Activated T-cell treated with anti-CD3 and anti-CD28 coated beads, Interleukin-2, amount 50 U/mL, for 1 hour (primary cell): ENCODE results near the gene MPPED1.

Experiments used
- DNase-seq: peaks from one replicate; pipeline ENCODE4 v3.0.0-alpha.2; 2020

Gene MPPED1

GRCh38 chr22:43529934-43530333 lies 118.1 kb downstream of the MPPED1 start:
- DNase-seq: no peak

GRCh38 chr22:43530349-43531201 lies 118.8 kb downstream of the MPPED1 start:
- no peak for DNase-seq

DNA sequence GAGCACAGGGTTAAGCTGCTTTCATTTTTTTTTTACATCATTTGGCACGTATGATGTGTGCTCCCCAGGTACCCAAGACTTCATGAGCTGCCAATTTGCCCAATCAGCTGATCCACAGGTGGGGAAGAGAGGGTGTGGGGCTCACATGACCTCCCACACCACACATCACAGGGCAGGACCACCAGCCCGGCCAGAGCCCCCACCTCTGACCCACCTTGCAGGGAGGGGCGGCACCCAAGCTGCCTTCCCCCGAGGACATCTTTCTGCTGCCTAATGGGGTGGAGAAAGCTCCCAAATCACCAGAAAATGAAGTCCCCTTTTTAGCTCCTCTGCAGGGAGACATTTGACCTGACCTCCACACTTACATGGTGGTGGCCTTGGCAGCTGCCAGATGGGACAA lies 119.8 kb downstream of the MPPED1 start:
- DNase-seq: no peak

DNA sequence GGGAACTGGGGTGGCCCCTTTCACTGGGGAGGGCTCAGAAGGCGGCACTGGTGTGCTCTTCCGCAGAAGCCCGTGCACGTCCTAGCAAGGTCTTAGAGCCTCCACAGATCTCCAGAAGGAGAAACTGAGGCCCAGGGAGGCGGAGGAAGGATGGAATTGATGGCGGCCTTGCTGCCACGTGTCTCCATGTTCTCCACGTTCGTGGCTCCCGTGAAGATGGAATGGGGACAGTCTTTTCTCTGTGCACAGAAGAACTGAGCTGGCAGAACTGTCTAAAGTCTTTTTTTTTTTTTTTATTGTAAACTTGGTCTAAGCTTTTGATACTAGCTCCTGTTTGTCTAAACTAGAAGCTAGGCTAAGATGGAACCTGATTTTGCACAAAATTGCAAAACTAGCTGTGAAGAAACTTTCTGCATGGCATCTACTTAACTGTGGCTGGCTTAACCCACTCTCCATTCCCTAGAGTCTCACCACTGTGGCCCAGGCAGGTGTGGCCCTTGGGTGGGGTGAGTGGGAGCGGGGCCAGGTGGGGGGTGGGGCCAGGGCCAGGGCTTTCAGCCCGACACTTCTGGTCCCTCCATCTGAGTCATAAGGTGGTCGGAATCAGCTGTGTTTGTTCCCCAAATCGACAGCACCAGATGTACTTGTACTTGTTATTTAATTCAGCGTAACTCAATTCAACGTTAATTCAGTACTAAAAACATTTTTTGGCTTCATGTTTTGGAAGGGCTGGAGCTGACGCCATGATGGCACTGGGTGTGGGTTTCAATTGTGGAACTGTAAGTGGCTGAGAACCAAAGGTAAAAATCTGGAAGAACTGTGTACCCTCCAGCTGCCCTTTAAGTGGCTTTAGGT lies 120.7 kb downstream of the MPPED1 start:
- DNase-seq: no peak

DNA sequence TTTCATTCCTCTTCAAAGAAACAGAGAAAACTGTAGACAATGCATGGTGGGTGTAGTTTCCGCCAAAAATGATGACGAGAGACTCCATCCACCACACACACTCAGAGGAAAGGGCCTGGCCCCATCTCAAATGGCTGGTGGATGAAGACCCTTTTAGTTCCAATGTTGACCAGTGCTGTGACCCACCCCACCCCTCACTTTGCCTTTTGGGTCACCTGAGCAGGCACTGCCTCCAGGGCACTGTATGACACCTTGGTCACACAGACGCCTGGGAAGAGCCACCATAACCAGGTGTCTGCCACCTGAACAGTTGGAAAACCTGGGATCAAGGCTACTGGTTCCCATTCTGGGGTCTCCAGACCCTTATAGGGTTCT lies 121.3 kb downstream of the MPPED1 start:
- DNase-seq: no peak

DNA sequence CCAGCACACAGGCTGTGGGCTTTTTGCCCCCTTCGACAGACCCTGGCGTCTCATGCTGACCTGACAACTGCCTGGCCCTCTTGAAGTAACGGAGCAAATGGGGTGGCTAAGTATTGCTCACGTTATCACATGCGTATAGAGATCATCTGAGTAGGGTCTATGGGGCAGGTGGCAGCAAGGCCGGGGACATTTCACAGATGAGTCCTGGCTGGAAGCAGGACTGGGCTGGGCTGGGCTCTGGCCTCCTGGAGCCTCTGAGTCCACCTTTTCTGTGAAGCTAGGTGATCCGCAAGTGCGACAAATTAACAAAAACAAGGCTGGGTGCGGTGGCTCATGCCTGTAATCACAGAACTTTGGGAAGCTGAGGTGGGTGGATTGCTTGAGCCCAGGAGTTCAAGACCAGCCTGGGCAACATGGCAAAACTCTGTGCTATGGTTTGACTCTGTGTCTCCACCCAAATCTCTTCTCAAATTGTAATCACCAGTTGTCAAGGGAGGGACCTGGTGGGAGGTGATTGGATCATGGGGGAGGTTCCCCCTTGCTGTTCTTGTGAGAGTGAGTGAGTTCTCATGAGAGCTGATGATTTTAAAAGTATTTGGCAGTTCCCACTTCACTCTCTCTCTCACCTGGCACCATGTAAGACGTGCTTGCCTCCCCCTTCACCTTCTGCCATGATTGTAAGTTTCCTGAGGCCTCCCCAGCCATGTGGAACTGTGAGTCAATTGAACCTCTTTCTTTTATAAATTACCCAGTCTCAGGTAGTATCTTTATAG lies 122.0 kb downstream of the MPPED1 start:
- no peak for DNase-seq

- DNase-seq: no peak
Measured at GRCh38 chr22:43534916-43535315, 123.1 kb downstream of the MPPED1 start.

DNA sequence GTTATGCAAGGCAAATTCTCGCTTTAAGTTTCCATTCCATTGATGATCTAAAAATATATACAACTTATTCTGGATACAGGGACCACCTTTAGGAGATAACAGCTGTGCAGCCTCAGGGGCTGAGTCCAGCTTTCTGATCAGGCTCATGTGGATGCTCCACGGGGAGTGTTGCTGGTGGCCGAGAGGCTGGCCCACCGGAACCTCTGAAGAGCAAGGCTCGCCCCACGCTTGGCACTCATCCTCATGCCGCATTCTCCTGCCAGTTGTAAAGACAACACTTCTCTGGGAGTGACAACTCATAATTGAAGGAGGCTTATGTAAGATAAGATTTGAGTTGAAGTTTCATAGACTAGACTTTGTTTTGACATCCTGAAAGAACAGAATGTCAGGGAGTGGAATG lies 123.5 kb downstream of the MPPED1 start:
- no peak for DNase-seq

DNA sequence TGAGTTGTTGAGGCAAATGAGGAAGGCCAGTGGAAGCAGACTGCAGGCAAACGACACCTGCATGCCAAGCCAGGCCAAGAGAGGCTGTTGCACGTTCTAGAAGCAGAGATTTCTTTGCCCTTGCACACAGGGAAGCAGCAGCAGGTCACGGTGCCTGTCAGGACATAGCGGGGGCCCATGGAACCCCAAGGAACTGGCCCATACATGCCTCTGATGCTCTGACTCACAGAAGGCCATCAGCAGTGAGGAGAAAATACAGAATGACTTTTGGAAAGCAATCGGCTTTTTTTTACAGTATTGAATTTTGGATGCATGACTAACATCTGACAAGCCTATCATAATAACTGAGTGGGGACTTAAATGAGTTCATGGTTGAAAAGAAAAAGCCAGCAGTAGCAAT lies 123.9 kb downstream of the MPPED1 start:
- DNase-seq: no peak

GRCh38 chr22:43537019-43537585 lies 125.3 kb downstream of the MPPED1 start:
- DNase-seq: no peak

DNA sequence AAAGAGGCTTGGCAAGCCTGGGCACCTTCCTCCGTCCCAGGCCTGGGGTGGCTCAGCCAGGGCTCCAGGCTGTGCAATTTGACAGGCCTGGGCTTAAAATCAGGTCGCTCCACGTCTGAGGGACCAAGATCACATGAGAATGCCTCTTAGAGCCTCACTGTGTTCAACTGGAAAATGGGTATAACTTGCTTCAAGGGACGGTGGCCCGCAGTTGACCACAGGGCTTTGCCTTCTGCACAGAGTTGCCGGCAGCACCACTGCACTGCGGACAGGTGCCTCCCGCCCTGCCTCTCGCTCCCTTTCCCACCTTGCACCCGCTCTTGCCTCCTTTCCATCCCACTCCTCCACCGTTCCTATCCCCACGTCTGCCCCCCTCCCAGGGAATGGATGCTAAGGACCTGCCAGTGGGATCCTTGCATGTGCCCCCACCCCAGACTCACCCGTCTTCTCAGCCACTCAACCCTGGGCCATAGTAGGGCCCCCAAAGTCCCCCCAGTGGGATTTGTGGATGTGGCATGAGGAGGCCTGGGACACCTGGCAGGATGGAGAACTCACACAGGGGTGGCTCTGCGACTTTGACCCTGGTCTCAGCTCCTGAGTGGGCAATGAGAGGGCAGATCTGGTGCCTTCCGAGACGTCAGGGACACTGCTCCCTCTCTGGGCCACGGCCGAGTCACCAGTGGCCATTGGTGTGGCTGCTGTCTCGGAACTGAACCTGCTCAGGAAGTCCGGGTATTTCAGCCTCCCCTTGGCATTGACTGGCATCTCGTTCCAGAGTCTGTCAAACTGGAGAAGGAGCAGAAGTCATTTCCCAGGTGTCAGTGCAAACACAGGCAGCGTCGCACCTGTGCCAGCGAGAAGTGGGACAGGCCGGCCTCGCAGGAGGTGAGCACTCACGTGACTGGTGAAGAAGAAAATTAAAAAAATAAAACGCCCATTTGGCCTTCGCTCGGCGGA lies 128.0 kb downstream of the MPPED1 start:
- no peak for DNase-seq

- DNase-seq: no peak
Measured at GRCh38 chr22:43540529-43540923, 128.7 kb downstream of the MPPED1 start.

DNA sequence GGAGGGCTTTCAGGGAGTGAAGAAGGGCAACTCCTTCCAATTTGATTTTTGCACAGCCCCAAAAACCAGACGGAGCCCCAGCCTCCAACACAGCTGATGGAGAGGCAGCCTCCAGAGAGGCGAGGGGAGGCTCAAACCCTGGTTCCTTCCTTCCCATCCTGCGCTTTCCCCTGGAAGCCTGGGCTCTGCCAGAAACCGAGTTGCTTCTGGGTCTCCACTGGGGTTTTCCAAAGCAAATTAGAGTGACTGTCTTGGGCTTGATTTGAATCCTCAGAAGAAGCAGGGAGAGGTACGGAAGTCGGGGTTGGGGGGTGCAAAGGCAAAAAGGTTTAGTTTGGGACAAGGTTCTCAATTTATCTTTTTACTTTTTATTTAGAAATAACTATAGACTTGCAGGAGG lies 129.2 kb downstream of the MPPED1 start:
- DNase-seq: no peak

DNA sequence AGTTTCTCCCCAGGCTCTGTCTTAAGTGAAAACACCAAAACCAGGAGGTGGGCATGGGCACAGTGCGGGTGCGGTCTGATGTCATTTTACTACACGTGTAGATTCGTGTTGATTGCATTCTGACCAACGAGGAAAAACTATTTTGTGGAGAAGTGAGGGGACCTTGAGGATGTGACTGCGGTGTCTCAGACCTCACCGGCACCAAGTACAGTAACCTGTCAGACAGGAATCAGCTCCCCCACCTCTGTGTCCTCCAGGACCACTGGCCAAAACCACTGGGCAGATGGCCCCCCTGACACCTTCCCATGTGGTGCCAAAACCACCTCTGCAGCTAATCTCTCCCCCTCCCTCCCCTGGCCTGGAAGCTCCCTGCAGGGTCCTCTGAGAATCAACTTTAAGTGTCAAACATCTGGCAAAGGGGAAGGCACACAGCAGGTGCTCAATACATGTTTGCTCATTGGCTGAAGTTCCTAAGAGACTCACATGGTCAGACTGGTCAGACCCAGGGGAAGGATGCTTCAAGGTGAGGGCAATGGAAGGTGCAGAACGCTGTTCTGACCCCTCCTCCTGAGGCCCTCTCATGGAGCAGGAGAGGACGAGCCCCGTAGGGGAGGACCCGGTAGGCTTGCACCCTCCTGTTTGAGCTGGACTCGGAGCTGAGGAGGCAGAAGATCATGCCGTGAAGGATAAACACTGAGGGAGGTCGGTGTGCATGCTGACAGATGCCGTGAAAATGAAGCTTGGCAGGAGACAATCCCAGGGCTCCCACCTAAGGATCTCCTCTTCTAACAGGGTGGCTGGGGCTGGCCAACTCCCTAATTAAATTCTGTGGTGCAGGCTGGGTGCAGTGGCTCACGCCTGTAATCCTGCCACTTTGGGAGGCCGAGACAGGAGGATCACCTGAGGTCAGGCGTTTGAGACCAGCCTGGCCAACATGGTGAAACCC lies 129.9 kb downstream of the MPPED1 start:
- DNase-seq: no peak

DNA sequence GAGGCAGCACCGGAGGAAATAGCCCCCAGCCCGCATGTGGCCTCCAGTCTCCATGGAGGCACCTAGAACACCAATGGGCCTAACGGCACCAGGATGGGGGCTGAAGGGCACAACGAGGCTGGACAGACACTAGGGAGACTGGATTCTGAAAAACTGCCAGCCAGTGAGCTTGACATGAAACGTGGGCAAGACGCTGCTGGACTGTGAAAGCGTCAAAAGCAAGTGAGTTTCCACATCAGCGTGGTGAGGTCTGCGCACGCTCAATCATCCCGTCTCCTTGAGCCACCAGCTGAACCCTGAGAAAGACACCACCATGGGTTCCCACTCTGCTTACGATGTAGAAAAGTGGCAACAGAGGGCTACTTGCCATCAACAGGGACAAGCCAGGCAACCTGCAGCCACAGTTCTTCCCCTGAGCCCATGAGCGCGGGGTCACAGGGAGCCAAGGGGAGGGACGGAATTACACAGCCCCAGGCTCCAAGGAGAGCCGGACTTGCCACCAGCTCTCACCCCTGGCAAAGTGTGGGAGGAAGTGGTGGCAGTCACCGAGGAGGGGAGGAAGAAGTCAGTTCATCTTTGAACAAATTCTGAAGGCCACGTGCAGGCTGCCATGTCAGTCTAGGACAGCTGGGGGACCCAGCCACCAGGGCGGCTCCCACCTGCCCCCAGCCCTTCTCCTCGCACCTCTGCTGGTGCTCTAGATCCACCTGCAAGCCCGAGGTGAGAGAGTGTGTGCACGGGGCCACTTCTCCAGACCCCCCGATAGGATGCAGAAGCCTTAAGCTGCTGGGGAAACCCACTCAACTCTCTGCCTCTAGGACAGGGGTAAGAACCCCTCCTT lies 131.1 kb downstream of the MPPED1 start:
- DNase-seq: no peak

- DNase-seq: no peak
Measured at GRCh38 chr22:43543522-43544288, 131.9 kb downstream of the MPPED1 start.

DNA sequence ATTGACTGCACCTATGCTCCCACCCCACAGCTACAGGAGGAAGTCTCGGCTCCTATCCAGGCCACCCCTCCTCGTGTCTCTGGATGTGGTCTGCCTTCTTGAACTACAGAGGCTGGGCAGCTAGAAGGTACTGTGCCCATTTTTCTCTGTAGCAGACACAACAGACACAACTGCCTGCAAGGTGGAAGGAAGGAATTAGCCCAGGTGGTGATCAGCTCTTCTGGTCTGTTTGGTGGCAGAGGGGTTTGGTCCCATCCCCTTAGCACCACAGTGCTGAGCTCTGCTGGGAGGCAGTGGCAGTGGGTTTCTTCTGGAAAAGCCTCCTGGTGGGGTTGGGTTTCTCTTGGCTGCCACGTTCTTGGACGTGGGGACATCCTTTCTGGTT lies 132.5 kb downstream of the MPPED1 start:
- no peak for DNase-seq

DNA sequence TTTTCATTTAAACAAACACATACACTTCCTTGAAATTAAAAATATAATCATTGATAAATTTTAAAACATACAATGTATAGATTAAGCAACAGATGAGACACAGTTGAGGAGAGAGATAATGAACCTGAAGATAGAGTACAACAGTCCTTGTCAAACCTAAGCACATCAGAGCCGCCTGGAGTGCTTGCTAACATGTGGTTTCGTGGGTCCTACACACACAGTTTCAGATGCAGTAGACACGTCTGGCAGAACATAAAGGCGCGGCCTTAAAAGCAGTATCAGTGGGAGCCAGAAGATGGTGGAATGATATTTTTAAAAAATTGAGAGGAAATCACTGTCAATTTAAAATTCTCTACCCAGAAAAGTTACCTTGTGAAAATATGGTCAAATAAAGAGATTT lies 134.4 kb downstream of the MPPED1 start:
- DNase-seq: no peak
